ENCODE results near the gene KANTR.

DNA sequence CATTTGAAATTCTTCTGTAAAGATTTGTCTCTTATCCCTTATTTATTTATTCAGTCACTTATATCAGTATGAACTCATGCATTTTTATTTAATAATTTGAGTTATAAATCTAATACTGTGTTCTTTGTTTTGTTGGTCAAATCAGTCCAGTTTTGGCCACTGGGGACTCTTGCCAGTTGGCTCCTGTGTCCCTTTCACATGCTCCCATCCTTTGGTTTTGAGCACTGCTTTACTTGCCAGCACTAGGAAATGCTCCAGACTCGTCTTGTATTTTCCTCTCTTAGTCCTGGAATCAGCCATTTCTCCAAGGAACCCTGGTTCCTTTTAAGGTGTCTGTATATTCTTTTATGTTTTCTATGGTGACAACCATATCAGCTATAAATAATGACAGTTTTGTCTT lies 28.1 kb downstream of the KANTR start:
- no peak for TF ChIP-seq CTCF (IDR thresholded peaks at IDR 0.05; ENCODE audit: poor library complexity, severe bottlenecking)
- no peak for TF ChIP-seq EZH2 (IDR thresholded peaks at IDR 0.05; ENCODE audit: borderline replicate concordance, insufficient read depth, low read length, poor library complexity, severe bottlenecking)
- TF ChIP-seq RAD21 (conservative IDR thresholded peaks at IDR 0.05) = no peak
- no peak for TF ChIP-seq REST (IDR thresholded peaks at IDR 0.05; ENCODE audit: borderline replicate concordance)
